HepG2 (cell line): ENCODE results near the gene RBM22. TPM values are rescaled to one million over a fixed set of nuclear protein-coding genes. Genes with fewer than 3 reads are reported as not detected.
A peak's percentile ranks its signal among the peaks of the same experiment; 100 is the strongest.

Source experiments
- ARNT2 ChIP-seq: sonication (generic); formaldehyde crosslinking; IDR thresholded peaks from 2 replicates; pipeline ENCODE4 v1.8.0; 2022; ENCODE audit warnings: mild to moderate bottlenecking, low read depth, missing genetic modification reagents, moderate library complexity
- ATF7-NPFF ChIP-seq: sonication (generic); formaldehyde crosslinking; IDR thresholded peaks from 2 replicates; pipeline ENCODE4 v1.8.1; 2023; ENCODE audit warnings: mild to moderate bottlenecking, low read depth, missing genetic modification reagents, moderate library complexity
- CREBL2 ChIP-seq: sonication (generic); formaldehyde crosslinking; IDR thresholded peaks from 2 replicates; pipeline ENCODE4 v1.8.1; 2023; ENCODE audit warnings: missing genetic modification reagents, mild to moderate bottlenecking, borderline replicate concordance
- EEA1 ChIP-seq: sonication (generic); formaldehyde crosslinking; IDR thresholded peaks from 2 replicates; pipeline ENCODE4 v1.5.1; 2020; ENCODE audit warnings: mild to moderate bottlenecking, missing genetic modification reagents, borderline replicate concordance
- ETV5 ChIP-seq: IDR thresholded peaks from 2 replicates; pipeline ENCODE4 v1.6.1; 2018; ENCODE audit warnings: missing biosample characterization, missing genetic modification reagents, inconsistent platforms, borderline replicate concordance
- HOXD1 ChIP-seq: sonication (generic); formaldehyde crosslinking; IDR thresholded peaks from 2 replicates; pipeline ENCODE4 v1.5.0; 2020; ENCODE audit warnings: missing genetic modification reagents
- KDM4B ChIP-seq: sonication (generic); formaldehyde crosslinking; IDR thresholded peaks from 2 replicates; pipeline ENCODE4 v1.4.0; 2020; ENCODE audit warnings: missing genetic modification reagents
- MTF2 ChIP-seq: sonication (generic); formaldehyde crosslinking; IDR thresholded peaks from 2 replicates; pipeline ENCODE4 v1.5.0; 2020; ENCODE audit warnings: missing genetic modification reagents, borderline replicate concordance
- MZF1 ChIP-seq: sonication (generic); formaldehyde crosslinking; IDR thresholded peaks from 2 replicates; pipeline ENCODE4 v1.8.1; 2023; ENCODE audit warnings: mild to moderate bottlenecking, missing genetic modification reagents, borderline replicate concordance
- NBN ChIP-seq: fragments of 450-650 bp; conservative IDR thresholded peaks from 2 replicates; pipeline ENCODE4 v1.6.1; 2017
- NFKB2 ChIP-seq: sonication (generic); formaldehyde crosslinking; IDR thresholded peaks from 2 replicates; pipeline ENCODE4 v1.4.0; 2020; ENCODE audit warnings: missing genetic modification reagents, borderline replicate concordance
- PCBP2 ChIP-seq: fragments of 200-400 bp; formaldehyde crosslinking; optimal IDR thresholded peaks from 2 replicates; pipeline ENCODE3; 2018; ENCODE audit warnings: low read length, low read depth; ENCODE audit not compliant: poor library complexity, severe bottlenecking
- POGK ChIP-seq: sonication (generic); formaldehyde crosslinking; conservative IDR thresholded peaks from 2 replicates; pipeline ENCODE4 v1.8.0; 2022; ENCODE audit warnings: mild to moderate bottlenecking, moderate library complexity, missing genetic modification reagents
- ZBTB14 ChIP-seq: sonication (generic); formaldehyde crosslinking; IDR thresholded peaks from 2 replicates; pipeline ENCODE4 v1.4.0; 2020; ENCODE audit warnings: missing genetic modification reagents
- ZKSCAN1 ChIP-seq: fragments of 150-350 bp; IDR thresholded peaks from 2 replicates; pipeline ENCODE4 v1.6.1; 2014; ENCODE audit warnings: low read length
- ZNF281 ChIP-seq: sonication (generic); formaldehyde crosslinking; IDR thresholded peaks from 2 replicates; pipeline ENCODE4 v1.4.0; 2020; ENCODE audit warnings: missing genetic modification reagents, borderline replicate concordance
- ZNF335 ChIP-seq: sonication (generic); formaldehyde crosslinking; IDR thresholded peaks from 2 replicates; pipeline ENCODE4 v1.4.0; 2020; ENCODE audit warnings: missing genetic modification reagents
- ZNF562 ChIP-seq: sonication (generic); formaldehyde crosslinking; IDR thresholded peaks from 2 replicates; pipeline ENCODE4 v1.8.0; 2022; ENCODE audit warnings: missing genetic modification reagents, borderline replicate concordance
- ZNF83 ChIP-seq: sonication (generic); formaldehyde crosslinking; IDR thresholded peaks from 2 replicates; pipeline ENCODE4 v1.4.0; 2020; ENCODE audit warnings: missing genetic modification reagents, mild to moderate bottlenecking, borderline replicate concordance
- ZNF841 ChIP-seq: sonication (generic); formaldehyde crosslinking; IDR thresholded peaks from 2 replicates; pipeline ENCODE4 v1.8.1; 2023; ENCODE audit warnings: missing genetic modification reagents, borderline replicate concordance
- ZNF850 ChIP-seq: sonication (generic); formaldehyde crosslinking; conservative IDR thresholded peaks from 2 replicates; pipeline ENCODE4 v1.9.0; 2021; ENCODE audit warnings: mild to moderate bottlenecking, missing genetic modification reagents
- ZNF883 ChIP-seq: sonication (generic); formaldehyde crosslinking; IDR thresholded peaks from 2 replicates; pipeline ENCODE4 v1.5.1; 2020; ENCODE audit warnings: mild to moderate bottlenecking, missing genetic modification reagents; ENCODE audit errors: not compliant biosample characterization
- ZSCAN12 ChIP-seq: sonication (generic); formaldehyde crosslinking; IDR thresholded peaks from 2 replicates; pipeline ENCODE4 v1.9.0; 2021; ENCODE audit warnings: mild to moderate bottlenecking, missing genetic modification reagents
- ZSCAN31 ChIP-seq: sonication (generic); formaldehyde crosslinking; IDR thresholded peaks from 2 replicates; pipeline ENCODE4 v1.5.0; 2020; ENCODE audit warnings: low read depth, mild to moderate bottlenecking, missing genetic modification reagents
- polyA plus RNA-seq, 8 experiments: library from polyadenylated mRNA; depleted of rRNA in 3 of 8; stranded (reverse) in 7 of 8; unstranded in 1 of 8; fragments of >200 nt; fragmentation: Illumina TruSeq in 4 of 8; extraction: Trizol in 4 of 8; gene quantifications; 2 replicates each; pipeline versions ENCODE4 v1.2.1 to v1.2.3, GENCODE V29; 2011 to 2016; ENCODE audit warnings: low read depth in 4 of 8, missing spikeins in 1 of 8, mixed read lengths in 1 of 8; ENCODE audit not compliant: insufficient read depth in 1 of 8
- total RNA-seq, 5 experiments: library from RNA; depleted of rRNA; stranded (reverse); fragments of >200 nt; fragmentation: Illumina TruSeq; extraction: Trizol; gene quantifications; 2 replicates each; pipeline ENCODE4 v1.2.3, GENCODE V29; 2016; ENCODE audit warnings: low read depth in 1 of 5

RBM22 gene
- total and polyA plus RNA-seq, 2 of the 13 experiments (the other 11 are each of a cell fraction or from before 2014, with no cell fraction given) = 28.3 to 35.0 TPM

GRCh38 chr5:150700594-150701377, at the start of gene RBM22 (continued):
- TF ChIP-seq POGK (peak; percentile 78; the same call in 1 of the 2 replicates), ZNF850 (no peak), PCBP2 (no peak), HOXD1 (CRISPR knock-in tag) (peak; percentile 8; the same call in 1 of the 2 replicates), NBN (no peak), MTF2 (CRISPR knock-in tag) (no peak), CREBL2 (peak; percentile 52; the same call in 1 of the 2 replicates), ZNF335 (CRISPR knock-in tag) (peak; percentile 86), ZNF562 (CRISPR knock-in tag) (no peak), EEA1 (peak; percentile 88; the same call in 1 of the 2 replicates), ZBTB14 (CRISPR knock-in tag) (no peak), ZNF83 (peak; percentile 70; the same call in 1 of the 2 replicates), ATF7-NPFF (CRISPR knock-in tag) (0 out of 2 replicates have a peak, but pooled peaks have one; percentile 54), NFKB2 (peak; percentile 65; the same call in 1 of the 2 replicates), ZNF281 (CRISPR knock-in tag) (no peak), ZSCAN12 (CRISPR knock-in tag) (no peak), ARNT2 (peak; percentile 76), ZKSCAN1 (no peak), ZSCAN31 (CRISPR knock-in tag) (no peak), MZF1 (CRISPR knock-in tag) (no peak), ETV5 (CRISPR knock-in tag) (peak; percentile 90), ZNF841 (CRISPR knock-in tag) (no peak), KDM4B (CRISPR knock-in tag) (0 out of 2 replicates have a peak, but pooled peaks have one; percentile 11), ZNF883 (peak; percentile 90)
